ENCODE measurements around the gene REPS2.

DNA sequence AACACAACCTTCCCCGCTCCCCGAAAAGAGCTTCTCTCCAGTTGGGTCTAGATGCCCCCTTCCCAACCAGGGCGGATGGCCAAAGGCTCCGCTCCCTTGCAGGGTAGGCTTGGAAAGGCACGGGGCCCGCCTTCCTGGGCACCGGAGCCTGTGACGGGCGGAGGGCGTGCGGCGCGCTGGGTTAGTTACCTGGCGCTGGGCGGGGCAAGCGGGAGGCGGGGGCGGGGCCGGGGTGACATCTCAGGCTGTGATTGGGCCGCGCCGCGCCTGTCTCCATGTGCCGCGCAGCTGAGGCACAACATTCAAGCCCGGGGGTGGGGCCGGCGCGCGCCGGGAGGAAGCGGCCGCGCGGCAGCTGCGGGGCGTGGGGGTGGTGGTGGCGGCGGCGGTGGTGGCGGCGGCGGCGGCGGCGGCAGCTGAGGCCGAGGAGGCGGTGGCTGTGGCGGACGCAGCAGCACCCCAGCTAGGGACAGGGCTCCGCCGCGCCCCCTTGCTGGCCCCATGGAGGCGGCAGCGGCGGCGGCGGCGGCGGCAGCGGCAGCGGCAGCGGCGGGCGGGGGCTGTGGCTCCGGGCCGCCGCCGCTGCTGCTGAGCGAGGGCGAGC lies at the start of gene REPS2:
- TF ChIP-seq, protein P1, sequence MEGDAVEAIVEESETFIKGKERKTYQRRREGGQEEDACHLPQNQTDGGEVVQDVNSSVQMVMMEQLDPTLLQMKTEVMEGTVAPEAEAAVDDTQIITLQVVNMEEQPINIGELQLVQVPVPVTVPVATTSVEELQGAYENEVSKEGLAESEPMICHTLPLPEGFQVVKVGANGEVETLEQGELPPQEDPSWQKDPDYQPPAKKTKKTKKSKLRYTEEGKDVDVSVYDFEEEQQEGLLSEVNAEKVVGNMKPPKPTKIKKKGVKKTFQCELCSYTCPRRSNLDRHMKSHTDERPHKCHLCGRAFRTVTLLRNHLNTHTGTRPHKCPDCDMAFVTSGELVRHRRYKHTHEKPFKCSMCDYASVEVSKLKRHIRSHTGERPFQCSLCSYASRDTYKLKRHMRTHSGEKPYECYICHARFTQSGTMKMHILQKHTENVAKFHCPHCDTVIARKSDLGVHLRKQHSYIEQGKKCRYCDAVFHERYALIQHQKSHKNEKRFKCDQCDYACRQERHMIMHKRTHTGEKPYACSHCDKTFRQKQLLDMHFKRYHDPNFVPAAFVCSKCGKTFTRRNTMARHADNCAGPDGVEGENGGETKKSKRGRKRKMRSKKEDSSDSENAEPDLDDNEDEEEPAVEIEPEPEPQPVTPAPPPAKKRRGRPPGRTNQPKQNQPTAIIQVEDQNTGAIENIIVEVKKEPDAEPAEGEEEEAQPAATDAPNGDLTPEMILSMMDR (IDR thresholded peaks at IDR 0.05) = no peak
- TF ChIP-seq POLR2A (IDR thresholded peaks at IDR 0.05) = no peak
